ENCODE data around the gene SPDYE2.

GRCh38 chr7:102572261-102573239, 21.5 kb downstream of the SPDYE2 start, which contains the start of gene POLR2J3:
- peak; percentile 39; the same call in 1 of the 2 replicates for TF ChIP-seq POLR2AphosphoS5 (IDR thresholded peaks at IDR 0.05; ENCODE audit: low read depth, low read length)
- 0 out of 2 replicates have a peak, but pooled peaks have one; percentile 54 for TF ChIP-seq MXI1 (IDR thresholded peaks at IDR 0.05; ENCODE audit: low read depth, low read length)

All from SK-N-SH (cell line).